HEK293 (cell line): ENCODE results near the gene CNIH1.

ENCODE experiments used
- IKZF3 ChIP-seq: fragments of 450-650 bp; IDR thresholded peaks from 2 replicates; pipeline ENCODE4 v1.5.0; 2018; ENCODE audit warnings: missing biosample characterization, mild to moderate bottlenecking, missing genetic modification characterization, moderate library complexity
- KLF10 ChIP-seq: fragments of 450-650 bp; IDR thresholded peaks from 2 replicates; pipeline ENCODE4 v1.5.1; 2018; ENCODE audit warnings: missing biosample characterization, mild to moderate bottlenecking, missing genetic modification characterization
- KLF17 ChIP-seq: fragments of 450-650 bp; formaldehyde crosslinking; IDR thresholded peaks from 2 replicates; pipeline ENCODE4 v1.5.1; 2016; ENCODE audit warnings: missing biosample characterization, missing genetic modification characterization
- KLF7 ChIP-seq: fragments of 450-650 bp; formaldehyde crosslinking; IDR thresholded peaks from 2 replicates; pipeline ENCODE4 v1.5.1; 2016; ENCODE audit warnings: missing biosample characterization, missing genetic modification characterization, borderline replicate concordance
- MZF1 ChIP-seq: fragments of 450-650 bp; formaldehyde crosslinking; IDR thresholded peaks from 2 replicates; pipeline ENCODE4 v1.5.1; 2017; ENCODE audit warnings: missing biosample characterization, missing genetic modification characterization, borderline replicate concordance
- PATZ1 ChIP-seq: fragments of 450-650 bp; formaldehyde crosslinking; IDR thresholded peaks from 2 replicates; pipeline ENCODE4 v1.5.1; 2016; ENCODE audit warnings: missing biosample characterization, missing genetic modification characterization
- PRDM1 ChIP-seq: fragments of 450-650 bp; formaldehyde crosslinking; IDR thresholded peaks from 2 replicates; pipeline ENCODE4; 2016; ENCODE audit warnings: missing biosample characterization, missing genetic modification characterization
- SP3 ChIP-seq: fragments of 450-650 bp; formaldehyde crosslinking; IDR thresholded peaks from 2 replicates; pipeline ENCODE4 v1.5.1; 2016; ENCODE audit warnings: missing biosample characterization, missing genetic modification characterization
- SP7 ChIP-seq: fragments of 450-650 bp; formaldehyde crosslinking; IDR thresholded peaks from 2 replicates; pipeline ENCODE4 v1.5.1; 2016; ENCODE audit warnings: missing biosample characterization, missing genetic modification characterization
- YY2 ChIP-seq: fragments of 450-650 bp; formaldehyde crosslinking; IDR thresholded peaks from 2 replicates; pipeline ENCODE4 v1.5.1; 2016; ENCODE audit warnings: missing biosample characterization, missing genetic modification characterization
- ZBTB17 ChIP-seq: fragments of 450-650 bp; formaldehyde crosslinking; IDR thresholded peaks from 2 replicates; pipeline ENCODE4 v1.5.1; 2016; ENCODE audit warnings: missing biosample characterization, missing genetic modification characterization
- ZFHX2 ChIP-seq: fragments of 450-650 bp; formaldehyde crosslinking; conservative IDR thresholded peaks from 2 replicates; pipeline ENCODE4 v1.5.1; 2016; ENCODE audit warnings: missing biosample characterization, missing genetic modification characterization
- ZFP41 ChIP-seq: fragments of 450-650 bp; formaldehyde crosslinking; IDR thresholded peaks from 2 replicates; pipeline ENCODE4 v1.5.1; 2016; ENCODE audit warnings: missing biosample characterization, missing genetic modification characterization, borderline replicate concordance
- ZNF10 ChIP-seq: fragments of 450-650 bp; formaldehyde crosslinking; IDR thresholded peaks from 2 replicates; pipeline ENCODE4 v1.5.1; 2017; ENCODE audit warnings: missing biosample characterization, missing genetic modification characterization
- ZNF114 ChIP-seq: fragments of 450-650 bp; formaldehyde crosslinking; IDR thresholded peaks from 2 replicates; pipeline ENCODE4 v1.5.0; 2017; ENCODE audit warnings: missing biosample characterization, missing genetic modification characterization
- ZNF121 ChIP-seq: fragments of 450-650 bp; formaldehyde crosslinking; IDR thresholded peaks from 2 replicates; pipeline ENCODE4 v1.5.1; 2016; ENCODE audit warnings: missing biosample characterization, missing genetic modification characterization
- ZNF157 ChIP-seq: fragments of 450-650 bp; formaldehyde crosslinking; IDR thresholded peaks from 2 replicates; pipeline ENCODE4 v1.5.1; 2016; ENCODE audit warnings: missing biosample characterization, missing genetic modification characterization
- ZNF2 ChIP-seq: fragments of 450-650 bp; formaldehyde crosslinking; IDR thresholded peaks from 2 replicates; pipeline ENCODE4 v1.5.1; 2016; ENCODE audit warnings: missing biosample characterization, missing genetic modification characterization
- ZNF23 ChIP-seq: fragments of 450-650 bp; formaldehyde crosslinking; IDR thresholded peaks from 2 replicates; pipeline ENCODE4 v1.5.1; 2016; ENCODE audit warnings: missing biosample characterization, missing genetic modification characterization, borderline replicate concordance
- ZNF248 ChIP-seq: fragments of 450-650 bp; formaldehyde crosslinking; IDR thresholded peaks from 2 replicates; pipeline ENCODE4 v1.5.1; 2017; ENCODE audit warnings: missing biosample characterization, missing genetic modification characterization
- ZNF274 ChIP-seq, 2 experiments: fragments of 200-500 bp in 1 of 2; fragments of 450-650 bp in 1 of 2; sonication (Bioruptor generic) in 1 of 2; formaldehyde crosslinking in 1 of 2; IDR thresholded peaks; 2 replicates each; pipeline versions ENCODE4 v1.5.1 to v1.6.1; 2014 to 2016; ENCODE audit warnings: borderline replicate concordance in 1 of 2, inconsistent platforms in 1 of 2, low read length in 1 of 2, missing biosample characterization in 1 of 2, missing genetic modification characterization in 1 of 2
- ZNF302 ChIP-seq: fragments of 450-650 bp; formaldehyde crosslinking; IDR thresholded peaks from 2 replicates; pipeline ENCODE4 v1.5.1; 2016; ENCODE audit warnings: missing biosample characterization, missing genetic modification characterization, low read depth
- ZNF335 ChIP-seq: fragments of 450-650 bp; formaldehyde crosslinking; conservative IDR thresholded peaks from 2 replicates; pipeline ENCODE4 v1.5.1; 2016; ENCODE audit warnings: missing biosample characterization, missing genetic modification characterization
- ZNF366 ChIP-seq: fragments of 450-650 bp; formaldehyde crosslinking; conservative IDR thresholded peaks from 2 replicates; pipeline ENCODE4 v1.5.1; 2016; ENCODE audit warnings: missing biosample characterization, missing genetic modification characterization
- ZNF423 ChIP-seq: fragments of 450-650 bp; formaldehyde crosslinking; IDR thresholded peaks from 2 replicates; pipeline ENCODE4 v1.5.1; 2016; ENCODE audit warnings: missing biosample characterization, missing genetic modification characterization
- ZNF426 ChIP-seq: fragments of 450-650 bp; formaldehyde crosslinking; IDR thresholded peaks from 2 replicates; pipeline ENCODE4 v1.5.1; 2017; ENCODE audit warnings: missing biosample characterization, missing genetic modification characterization, mild to moderate bottlenecking, inconsistent platforms, moderate library complexity
- ZNF514 ChIP-seq: fragments of 450-650 bp; formaldehyde crosslinking; IDR thresholded peaks from 2 replicates; pipeline ENCODE4 v1.5.1; 2016; ENCODE audit warnings: missing biosample characterization, missing genetic modification characterization
- ZNF558 ChIP-seq: fragments of 450-650 bp; formaldehyde crosslinking; IDR thresholded peaks from 2 replicates; pipeline ENCODE4 v1.5.1; 2016; ENCODE audit warnings: missing biosample characterization, missing genetic modification characterization
- ZNF645 ChIP-seq: fragments of 450-650 bp; formaldehyde crosslinking; IDR thresholded peaks from 2 replicates; pipeline ENCODE4; 2016; ENCODE audit warnings: missing biosample characterization, missing genetic modification characterization
- ZNF747 ChIP-seq: fragments of 450-650 bp; formaldehyde crosslinking; IDR thresholded peaks from 2 replicates; pipeline ENCODE4 v1.5.1; 2016; ENCODE audit warnings: missing biosample characterization, missing genetic modification characterization
- ZNF777 ChIP-seq: fragments of 450-650 bp; formaldehyde crosslinking; IDR thresholded peaks from 2 replicates; pipeline ENCODE4 v1.5.1; 2017; ENCODE audit warnings: missing biosample characterization, missing genetic modification characterization, borderline replicate concordance
- ZNF837 ChIP-seq: fragments of 450-650 bp; formaldehyde crosslinking; IDR thresholded peaks from 2 replicates; pipeline ENCODE4 v1.5.1; 2016; ENCODE audit warnings: missing biosample characterization, missing genetic modification characterization
- ZNF843 ChIP-seq: fragments of 450-650 bp; formaldehyde crosslinking; IDR thresholded peaks from 2 replicates; pipeline ENCODE4 v1.5.1; 2016; ENCODE audit warnings: missing biosample characterization, missing genetic modification characterization
- ZSCAN30 ChIP-seq: fragments of 450-650 bp; IDR thresholded peaks from 2 replicates; pipeline ENCODE4 v1.5.1; 2018; ENCODE audit warnings: missing biosample characterization, mild to moderate bottlenecking, missing genetic modification characterization, moderate library complexity
- TF ChIP-seq, protein P1 (sequence below): fragments of 450-650 bp; formaldehyde crosslinking; IDR thresholded peaks from 2 replicates; pipeline ENCODE4 v1.5.1; 2016; ENCODE audit warnings: missing biosample characterization, missing genetic modification characterization

CNIH1 gene

GRCh38 chr14:54440873-54441868, at the start of gene CNIH1 (continued):
- TF ChIP-seq IKZF3 (tag by site-specific recombination) (no peak), ZBTB17 (tag by site-specific recombination) (peak; percentile 14; the same call in 1 of the 2 replicates), YY2 (tag by site-specific recombination) (peak; percentile 61; the same call in 1 of the 2 replicates), ZSCAN30 (peak; percentile 96), ZNF514 (no peak), ZNF23 (no peak), ZFHX2 (tag by site-specific recombination) (peak; percentile 55), ZNF777 (tag by site-specific recombination) (no peak), ZNF274 (IDR thresholded peaks at IDR 0.05; ENCODE audit: low read length) (no peak), ZNF274 (tag by site-specific recombination; IDR thresholded peaks at IDR 0.05; ENCODE audit: borderline replicate concordance) (no peak), ZNF302 (tag by site-specific recombination) (no peak), ZNF114 (tag by site-specific recombination) (no peak), PATZ1 (tag by site-specific recombination) (peak; percentile 70), ZNF837 (tag by site-specific recombination) (no peak), SP3 (tag by site-specific recombination) (0 out of 2 replicates have a peak, but pooled peaks have one; percentile 24), ZNF335 (peak; percentile 16; the same call in 1 of the 2 replicates), MZF1 (peak; percentile 54; the same call in 1 of the 2 replicates), ZNF645 (tag by site-specific recombination) (no peak), ZFP41 (tag by site-specific recombination) (no peak), KLF17 (tag by site-specific recombination) (no peak), ZNF10 (no peak), ZNF157 (tag by site-specific recombination) (no peak), ZNF366 (tag by site-specific recombination) (peak; percentile 84), ZNF121 (no peak), ZNF747 (no peak), SP7 (tag by site-specific recombination) (no peak), PRDM1 (peak; percentile 66), ZNF248 (tag by site-specific recombination) (no peak), ZNF423 (no peak), ZNF558 (tag by site-specific recombination) (no peak), KLF10 (0 out of 2 replicates have a peak, but pooled peaks have one; percentile 7), ZNF843 (tag by site-specific recombination) (no peak), KLF7 (0 out of 2 replicates have a peak, but pooled peaks have one; percentile 28), ZNF2 (tag by site-specific recombination) (no peak), ZNF426 (tag by site-specific recombination) (no peak; the same call in 1 of the 2 replicates)
- TF ChIP-seq, protein P1, sequence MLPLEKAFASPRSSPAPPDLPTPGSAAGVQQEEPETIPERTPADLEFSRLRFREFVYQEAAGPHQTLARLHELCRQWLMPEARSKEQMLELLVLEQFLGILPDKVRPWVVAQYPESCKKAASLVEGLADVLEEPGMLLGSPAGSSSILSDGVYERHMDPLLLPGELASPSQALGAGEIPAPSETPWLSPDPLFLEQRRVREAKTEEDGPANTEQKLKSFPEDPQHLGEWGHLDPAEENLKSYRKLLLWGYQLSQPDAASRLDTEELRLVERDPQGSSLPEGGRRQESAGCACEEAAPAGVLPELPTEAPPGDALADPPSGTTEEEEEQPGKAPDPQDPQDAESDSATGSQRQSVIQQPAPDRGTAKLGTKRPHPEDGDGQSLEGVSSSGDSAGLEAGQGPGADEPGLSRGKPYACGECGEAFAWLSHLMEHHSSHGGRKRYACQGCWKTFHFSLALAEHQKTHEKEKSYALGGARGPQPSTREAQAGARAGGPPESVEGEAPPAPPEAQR (tag by site-specific recombination): no peak
